BE2C (cell line): ENCODE measurements around the gene CHRNA9.

Source experiments
- DNase-seq: peaks from one replicate; pipeline ENCODE4 v3.0.0-alpha.2; 2020
- H3K27me3 ChIP-seq: fragments of 250-450 bp; sonication (Bioruptor Pico); 2 replicates; pipeline ENCODE4 v1.5.1; 2020; ENCODE audit warnings: mild to moderate bottlenecking
- H3K36me3 ChIP-seq: fragments of 250-450 bp; sonication (Bioruptor Pico); 2 replicates; pipeline ENCODE4 v1.5.1; 2020; ENCODE audit warnings: mild to moderate bottlenecking
- H3K4me1 ChIP-seq: fragments of 250-450 bp; sonication (Bioruptor Pico); 2 replicates; pipeline ENCODE4 v1.5.1; 2020
- H3K4me3 ChIP-seq: 2 replicates; pipeline ENCODE4 v1.5.1; 2011; ENCODE audit warnings: low read depth, low read length
- H3K9me3 ChIP-seq: fragments of 250-450 bp; sonication (Bioruptor Pico); 2 replicates; pipeline ENCODE4 v1.5.1; 2020
- TF ChIP-seq, protein P1 (sequence below): IDR thresholded peaks from 2 replicates; pipeline ENCODE4 v1.5.1; 2012; ENCODE audit warnings: mild to moderate bottlenecking, low read depth, low read length

The CHRNA9 gene

DNA sequence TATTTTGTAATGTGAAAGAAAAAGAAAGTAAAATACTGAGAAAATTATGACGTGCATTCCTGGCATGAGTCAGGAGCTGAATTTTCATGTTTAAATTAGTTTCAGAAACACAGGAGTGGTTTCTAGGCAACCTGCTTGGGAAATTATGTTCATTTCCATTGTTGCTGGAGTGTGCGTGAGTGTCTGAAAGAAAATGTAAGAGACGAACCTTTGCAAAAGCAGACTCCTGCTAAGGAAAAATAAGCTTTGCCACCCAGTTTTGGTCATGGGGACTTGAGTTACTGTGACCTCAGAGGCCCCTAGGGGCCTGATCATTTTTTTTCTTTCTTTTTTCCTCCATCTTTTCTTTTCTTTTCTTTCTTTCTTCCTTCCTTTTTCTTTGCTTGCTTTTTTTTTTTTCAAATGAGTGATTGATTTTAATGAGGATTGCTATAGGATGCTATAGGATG lies 18.8 kb upstream of the CHRNA9 start:
- Histone ChIP-seq H3K36me3 (no peaks in the 10 kb centered on the region), H3K27me3 (no peaks in the 10 kb centered on the region), H3K4me3 (peak overlapping the region; percentile 46; the same call in 1 of the 2 replicates), H3K9me3 (no peaks in the 10 kb centered on the region), H3K4me1 (peaks cover 4% of the 10 kb centered on the region; the same call in 1 of the 2 replicates)
- DNase-seq, result no peak
- TF ChIP-seq, protein P1, sequence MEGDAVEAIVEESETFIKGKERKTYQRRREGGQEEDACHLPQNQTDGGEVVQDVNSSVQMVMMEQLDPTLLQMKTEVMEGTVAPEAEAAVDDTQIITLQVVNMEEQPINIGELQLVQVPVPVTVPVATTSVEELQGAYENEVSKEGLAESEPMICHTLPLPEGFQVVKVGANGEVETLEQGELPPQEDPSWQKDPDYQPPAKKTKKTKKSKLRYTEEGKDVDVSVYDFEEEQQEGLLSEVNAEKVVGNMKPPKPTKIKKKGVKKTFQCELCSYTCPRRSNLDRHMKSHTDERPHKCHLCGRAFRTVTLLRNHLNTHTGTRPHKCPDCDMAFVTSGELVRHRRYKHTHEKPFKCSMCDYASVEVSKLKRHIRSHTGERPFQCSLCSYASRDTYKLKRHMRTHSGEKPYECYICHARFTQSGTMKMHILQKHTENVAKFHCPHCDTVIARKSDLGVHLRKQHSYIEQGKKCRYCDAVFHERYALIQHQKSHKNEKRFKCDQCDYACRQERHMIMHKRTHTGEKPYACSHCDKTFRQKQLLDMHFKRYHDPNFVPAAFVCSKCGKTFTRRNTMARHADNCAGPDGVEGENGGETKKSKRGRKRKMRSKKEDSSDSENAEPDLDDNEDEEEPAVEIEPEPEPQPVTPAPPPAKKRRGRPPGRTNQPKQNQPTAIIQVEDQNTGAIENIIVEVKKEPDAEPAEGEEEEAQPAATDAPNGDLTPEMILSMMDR, result no peak

DNA sequence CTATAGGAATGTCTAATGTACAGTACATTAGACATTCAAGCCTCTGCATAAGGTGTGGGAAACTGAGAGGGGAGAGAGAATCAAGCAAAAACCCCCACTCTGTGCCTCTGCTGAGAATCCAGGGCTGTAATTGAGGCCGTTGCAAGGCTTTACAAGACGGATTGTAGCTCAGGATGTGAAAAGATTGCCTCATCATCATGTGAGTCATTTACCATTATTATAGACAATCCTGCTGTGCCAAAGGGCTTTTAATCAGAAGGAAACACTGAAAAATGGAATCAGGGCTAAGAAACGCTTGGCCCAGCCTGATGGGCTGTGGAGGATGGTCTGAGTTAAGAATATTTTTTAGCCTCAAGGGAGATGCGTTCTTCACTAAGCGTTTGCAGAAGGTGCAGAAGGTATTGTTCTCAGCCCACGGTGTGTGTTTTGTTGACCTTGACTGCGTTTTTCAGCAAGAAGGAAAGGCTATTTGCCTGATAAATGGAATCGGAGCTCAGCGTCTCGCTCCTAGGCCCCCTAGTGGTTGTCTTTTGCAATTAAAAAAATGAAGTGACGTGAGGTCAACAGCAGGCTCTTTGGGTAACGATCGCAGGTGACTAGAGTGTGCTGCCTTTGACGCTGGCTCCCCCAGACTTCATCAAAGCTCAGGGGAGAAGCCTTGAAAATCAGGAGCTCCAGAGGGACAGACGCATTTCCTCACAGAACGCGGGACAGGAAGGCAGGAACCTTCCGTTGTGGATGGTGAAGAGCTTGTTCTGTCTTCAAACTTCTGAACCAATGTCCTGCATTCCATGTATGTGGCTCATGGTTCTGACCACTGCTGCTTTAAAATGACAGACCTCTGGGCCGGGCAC lies 18.1 kb upstream of the CHRNA9 start:
- DNase-seq, result peak; percentile 54
- Histone ChIP-seq H3K36me3 (no peaks in the 10 kb centered on the region), H3K4me3 (peak overlapping the region; percentile 46), H3K27me3 (no peaks in the 10 kb centered on the region), H3K4me1 (peaks cover 4% of the 10 kb centered on the region; the same call in 1 of the 2 replicates), H3K9me3 (no peaks in the 10 kb centered on the region)
- TF ChIP-seq, protein P1, result peak; percentile 83

DNA sequence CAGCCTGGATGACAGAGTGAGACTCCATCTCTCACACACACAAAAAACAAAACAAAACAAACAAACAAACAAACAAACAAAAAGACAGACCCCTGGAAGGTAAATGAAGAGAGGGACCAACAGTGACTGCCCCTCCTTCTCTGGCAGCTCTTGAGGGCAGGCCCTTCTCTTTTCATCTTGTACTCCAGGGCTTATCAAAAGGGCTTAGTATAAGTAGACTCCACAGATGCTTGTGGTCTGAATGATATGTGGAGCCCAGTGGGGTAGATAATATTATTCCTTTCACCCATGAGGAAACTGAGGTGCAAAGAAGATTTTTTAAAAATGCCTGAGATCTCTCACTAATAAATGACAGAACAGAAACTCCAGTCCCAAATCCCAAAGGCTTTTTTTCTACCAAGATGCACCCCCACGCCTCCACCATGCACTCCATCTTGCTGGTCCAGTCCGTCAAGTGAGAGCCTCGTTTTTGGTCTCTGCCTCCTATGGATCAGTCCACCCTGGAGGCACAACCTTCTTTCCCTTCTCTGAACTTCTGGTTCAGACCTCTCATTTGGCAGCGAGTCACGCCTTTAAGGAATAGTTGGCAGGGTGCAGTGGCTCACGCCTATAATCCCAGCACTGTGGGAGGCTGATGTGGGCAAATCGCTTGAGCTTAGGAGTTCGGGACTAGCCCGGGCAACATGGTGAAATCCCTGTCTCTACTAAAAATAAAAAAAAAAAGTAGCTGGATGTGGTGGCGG lies 17.0 kb upstream of the CHRNA9 start:
- Histone ChIP-seq H3K36me3 (no peaks in the 10 kb centered on the region), H3K4me1 (peaks cover 7% of the 10 kb centered on the region; the same call in 1 of the 2 replicates), H3K27me3 (no peaks in the 10 kb centered on the region), H3K9me3 (no peaks in the 10 kb centered on the region), H3K4me3 (no peak overlapping the region)
- TF ChIP-seq, protein P1, result no peak
- DNase-seq, result no peak

DNA sequence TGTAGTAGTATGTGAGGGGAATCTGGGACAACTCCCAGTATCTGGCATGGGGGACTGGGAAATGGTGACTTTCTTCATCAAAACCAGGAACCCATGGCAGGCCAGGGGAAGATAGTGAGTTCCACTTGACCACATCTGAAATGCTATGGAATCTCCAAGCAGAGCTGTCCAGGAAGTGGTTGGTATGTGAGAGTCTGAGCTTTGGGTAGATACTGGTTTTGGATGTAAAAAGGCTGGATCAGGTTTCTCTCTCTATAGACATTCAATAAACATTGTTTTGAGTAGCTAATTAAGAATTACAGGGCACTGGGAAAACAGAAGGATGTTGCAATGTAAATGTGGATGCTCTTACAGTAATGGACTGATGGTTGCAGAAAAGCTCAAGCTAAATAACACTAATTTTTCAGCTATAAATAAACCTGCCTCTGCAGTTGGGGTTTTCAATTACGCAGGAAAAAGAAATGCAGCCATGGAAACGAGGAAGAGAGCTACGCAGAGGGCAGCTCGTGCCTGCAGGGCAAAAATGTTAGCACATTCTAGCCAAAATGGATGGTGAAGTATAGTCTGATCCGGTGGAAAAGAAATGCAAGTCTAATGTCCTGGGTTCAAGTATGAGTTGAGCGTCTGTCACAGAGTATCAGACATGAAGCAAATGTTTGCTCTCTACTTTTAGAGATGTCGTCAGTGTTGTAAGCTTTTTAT lies 13.4 kb upstream of the CHRNA9 start:
- Histone ChIP-seq H3K9me3 (no peaks in the 10 kb centered on the region), H3K4me1 (peaks cover 3% of the 10 kb centered on the region; the same call in 1 of the 2 replicates), H3K27me3 (no peaks in the 10 kb centered on the region), H3K36me3 (no peaks in the 10 kb centered on the region), H3K4me3 (no peak overlapping the region)
- TF ChIP-seq, protein P1, result no peak
- no peak for DNase-seq

DNA sequence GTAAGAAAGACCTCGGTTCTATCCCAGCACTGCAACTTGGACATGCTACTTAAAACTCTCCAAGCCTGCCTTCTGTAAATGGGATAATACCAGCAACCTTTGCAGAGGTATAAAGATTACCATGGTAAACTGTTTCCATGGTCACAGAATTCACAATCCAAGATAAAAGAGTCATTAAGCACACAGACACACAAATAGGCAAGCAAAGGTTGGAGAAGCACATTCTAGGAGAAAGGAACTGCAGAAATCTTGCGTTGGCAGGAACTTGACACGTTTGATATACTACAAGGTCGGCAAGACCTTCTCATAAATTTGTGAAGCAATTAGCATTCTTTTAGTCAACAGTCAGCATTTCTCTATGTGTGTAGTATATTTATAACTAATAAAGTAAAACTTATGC lies 12.3 kb upstream of the CHRNA9 start:
- no peaks in the 10 kb centered on the region for H3K36me3 ChIP-seq
- H3K27me3 ChIP-seq, result no peaks in the 10 kb centered on the region
- no peak for DNase-seq
- H3K9me3 ChIP-seq, result no peaks in the 10 kb centered on the region
- TF ChIP-seq, protein P1, result no peak
- peaks cover 3% of the 10 kb centered on the region; the same call in 1 of the 2 replicates for H3K4me1 ChIP-seq
- H3K4me3 ChIP-seq, result no peak overlapping the region
